ENCODE measurements around the gene DOCK2.

DNA sequence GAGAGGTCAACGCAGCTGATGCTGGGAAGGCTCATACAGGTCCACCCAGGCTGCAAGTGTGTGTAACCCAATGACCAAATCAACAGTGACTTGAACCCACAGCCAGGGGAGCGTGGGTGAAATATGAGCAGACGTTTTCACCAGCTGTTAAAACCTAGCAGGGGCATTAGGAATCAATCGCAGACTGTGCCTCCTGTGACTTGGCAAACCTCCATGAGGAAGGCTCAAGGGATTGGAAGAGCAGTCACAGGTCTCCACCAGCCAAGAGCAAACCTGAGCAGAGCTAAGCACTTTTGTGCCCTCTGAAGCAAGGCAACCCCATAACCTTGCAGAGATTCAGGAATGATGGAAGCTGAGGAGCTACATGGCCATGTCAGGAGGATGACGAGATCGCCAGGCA is 317.7 kb downstream of the DOCK2 start:
- no peak for TF ChIP-seq CTCF (IDR thresholded peaks at IDR 0.05)
- no peak for TF ChIP-seq POLR2A (IDR thresholded peaks at IDR 0.05)

All from lower leg skin (tissue), 3 donors.